GM18868 (cell line): Measurements from ENCODE around the gene FAM222A.

ENCODE experiments used
- ATAC-seq: cut with Tn5 transposase; IDR thresholded peaks from one replicate; pipeline ENCODE4 v1.9.1; 2021; ENCODE audit warnings: mild to moderate bottlenecking, moderate library complexity; ENCODE audit not compliant: unreplicated experiment

The FAM222A gene

GRCh38 chr12:109713187-109714070 lies at the start of gene FAM222A:
FAM222A (plus strand) TSS chr12:109713825; CDS start chr12:109744147, 30,322 bp downstream.
- ATAC-seq: peak; percentile 91

GRCh38 chr12:109664402-109664801 lies 49.2 kb upstream of the FAM222A start:
- ATAC-seq: no peak

- no peak for ATAC-seq
Observed at GRCh38 chr12:109666068-109666467, 47.6 kb upstream of the FAM222A start.

- ATAC-seq: no peak
Observed at GRCh38 chr12:109670731-109671130, 42.9 kb upstream of the FAM222A start.

GRCh38 chr12:109671502-109671901 lies 42.1 kb upstream of the FAM222A start:
- ATAC-seq: no peak

- ATAC-seq: no peak
Observed at GRCh38 chr12:109673379-109673778, 40.2 kb upstream of the FAM222A start.

- ATAC-seq: no peak
Observed at GRCh38 chr12:109673884-109674283, 39.7 kb upstream of the FAM222A start.

GRCh38 chr12:109675411-109675810 lies 38.2 kb upstream of the FAM222A start:
- no peak for ATAC-seq

GRCh38 chr12:109677279-109677691 lies 36.3 kb upstream of the FAM222A start:
- ATAC-seq: no peak

GRCh38 chr12:109678719-109679118 lies 34.9 kb upstream of the FAM222A start:
- ATAC-seq: no peak

GRCh38 chr12:109679501-109680263 lies 33.9 kb upstream of the FAM222A start:
- no peak for ATAC-seq

GRCh38 chr12:109680264-109681005 lies 33.2 kb upstream of the FAM222A start:
- ATAC-seq: no peak

GRCh38 chr12:109681986-109682707 lies 31.5 kb upstream of the FAM222A start:
- no peak for ATAC-seq

- ATAC-seq: no peak
Observed at GRCh38 chr12:109682708-109683060, 30.9 kb upstream of the FAM222A start.

GRCh38 chr12:109683316-109683715 lies 30.3 kb upstream of the FAM222A start:
- ATAC-seq: no peak

- no peak for ATAC-seq
Observed at GRCh38 chr12:109685574-109686447, 27.8 kb upstream of the FAM222A start.

GRCh38 chr12:109686523-109686922 lies 27.1 kb upstream of the FAM222A start:
- no peak for ATAC-seq

- ATAC-seq: no peak
Observed at GRCh38 chr12:109687250-109687649, 26.4 kb upstream of the FAM222A start.

GRCh38 chr12:109689426-109689825 lies 24.2 kb upstream of the FAM222A start:
- ATAC-seq: no peak

- no peak for ATAC-seq
Observed at GRCh38 chr12:109693160-109693559, 20.5 kb upstream of the FAM222A start.
